ENCODE data around the gene SLCO4A1.

The SLCO4A1 gene

GRCh38 chr20:62706857-62707256 lies 64.6 kb downstream of the SLCO4A1 start:
- Histone ChIP-seq H3K4me3 (ENCODE audit: low read depth, low read length) (no peak overlapping the region), H3K36me3 (no peaks in the 10 kb centered on the region), H3K9me3 (no peaks in the 10 kb centered on the region), H3K27me3 (peaks cover 41% of the 10 kb centered on the region), H3K4me1 (peaks cover 14% of the 10 kb centered on the region)
- TF ChIP-seq, protein P1, sequence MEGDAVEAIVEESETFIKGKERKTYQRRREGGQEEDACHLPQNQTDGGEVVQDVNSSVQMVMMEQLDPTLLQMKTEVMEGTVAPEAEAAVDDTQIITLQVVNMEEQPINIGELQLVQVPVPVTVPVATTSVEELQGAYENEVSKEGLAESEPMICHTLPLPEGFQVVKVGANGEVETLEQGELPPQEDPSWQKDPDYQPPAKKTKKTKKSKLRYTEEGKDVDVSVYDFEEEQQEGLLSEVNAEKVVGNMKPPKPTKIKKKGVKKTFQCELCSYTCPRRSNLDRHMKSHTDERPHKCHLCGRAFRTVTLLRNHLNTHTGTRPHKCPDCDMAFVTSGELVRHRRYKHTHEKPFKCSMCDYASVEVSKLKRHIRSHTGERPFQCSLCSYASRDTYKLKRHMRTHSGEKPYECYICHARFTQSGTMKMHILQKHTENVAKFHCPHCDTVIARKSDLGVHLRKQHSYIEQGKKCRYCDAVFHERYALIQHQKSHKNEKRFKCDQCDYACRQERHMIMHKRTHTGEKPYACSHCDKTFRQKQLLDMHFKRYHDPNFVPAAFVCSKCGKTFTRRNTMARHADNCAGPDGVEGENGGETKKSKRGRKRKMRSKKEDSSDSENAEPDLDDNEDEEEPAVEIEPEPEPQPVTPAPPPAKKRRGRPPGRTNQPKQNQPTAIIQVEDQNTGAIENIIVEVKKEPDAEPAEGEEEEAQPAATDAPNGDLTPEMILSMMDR (IDR thresholded peaks at IDR 0.05; ENCODE audit: low read depth, low read length), result no peak
- DNase-seq, result no peak

- no peak for DNase-seq
- Histone ChIP-seq H3K36me3 (no peaks in the 10 kb centered on the region), H3K4me1 (peaks cover 14% of the 10 kb centered on the region), H3K27me3 (peaks cover 42% of the 10 kb centered on the region), H3K9me3 (no peaks in the 10 kb centered on the region), H3K4me3 (ENCODE audit: low read depth, low read length) (no peak overlapping the region)
- TF ChIP-seq, protein P1 (IDR thresholded peaks at IDR 0.05; ENCODE audit: low read depth, low read length), result no peak
These were observed 65.1 kb downstream of the SLCO4A1 start for GRCh38 chr20:62707276-62707920.

DNA sequence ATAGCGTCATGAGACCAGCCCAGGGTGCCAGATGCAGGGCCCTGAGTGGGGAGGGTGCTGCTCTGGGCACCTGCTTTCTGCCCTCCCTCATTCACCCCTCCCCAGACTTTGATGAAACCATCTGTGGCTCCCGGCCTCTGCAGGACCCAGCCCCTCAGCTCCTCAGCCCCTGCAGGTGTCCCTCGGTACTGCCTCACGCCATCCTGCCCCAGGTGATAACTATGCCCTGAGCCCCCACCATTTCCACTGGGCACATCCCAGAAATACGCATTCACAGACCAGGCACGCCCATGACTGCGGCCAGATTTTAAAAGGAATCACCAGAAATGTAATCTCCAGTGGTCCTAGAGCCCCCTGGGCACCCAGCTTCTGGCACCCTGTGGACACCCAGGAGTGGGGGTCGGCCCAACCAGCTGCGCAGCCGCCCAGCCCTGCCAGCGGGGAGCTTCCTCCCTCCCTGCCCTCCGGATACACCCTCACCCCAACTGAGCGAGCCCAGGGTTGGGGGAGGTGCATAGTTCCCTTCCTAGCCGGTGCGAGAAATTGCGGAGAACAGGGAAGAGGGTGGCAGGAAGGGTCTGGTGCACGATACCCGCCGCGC lies 65.7 kb downstream of the SLCO4A1 start:
- H3K9me3 ChIP-seq, result no peaks in the 10 kb centered on the region
- H3K27me3 ChIP-seq, result peaks cover 42% of the 10 kb centered on the region
- TF ChIP-seq, protein P1 (IDR thresholded peaks at IDR 0.05; ENCODE audit: low read depth, low read length), result peak; percentile 48
- H3K4me1 ChIP-seq, result peaks cover 13% of the 10 kb centered on the region
- DNase-seq, result peak; percentile 49
- H3K36me3 ChIP-seq, result no peaks in the 10 kb centered on the region
- no peak overlapping the region for H3K4me3 ChIP-seq (ENCODE audit: low read depth, low read length)

DNA sequence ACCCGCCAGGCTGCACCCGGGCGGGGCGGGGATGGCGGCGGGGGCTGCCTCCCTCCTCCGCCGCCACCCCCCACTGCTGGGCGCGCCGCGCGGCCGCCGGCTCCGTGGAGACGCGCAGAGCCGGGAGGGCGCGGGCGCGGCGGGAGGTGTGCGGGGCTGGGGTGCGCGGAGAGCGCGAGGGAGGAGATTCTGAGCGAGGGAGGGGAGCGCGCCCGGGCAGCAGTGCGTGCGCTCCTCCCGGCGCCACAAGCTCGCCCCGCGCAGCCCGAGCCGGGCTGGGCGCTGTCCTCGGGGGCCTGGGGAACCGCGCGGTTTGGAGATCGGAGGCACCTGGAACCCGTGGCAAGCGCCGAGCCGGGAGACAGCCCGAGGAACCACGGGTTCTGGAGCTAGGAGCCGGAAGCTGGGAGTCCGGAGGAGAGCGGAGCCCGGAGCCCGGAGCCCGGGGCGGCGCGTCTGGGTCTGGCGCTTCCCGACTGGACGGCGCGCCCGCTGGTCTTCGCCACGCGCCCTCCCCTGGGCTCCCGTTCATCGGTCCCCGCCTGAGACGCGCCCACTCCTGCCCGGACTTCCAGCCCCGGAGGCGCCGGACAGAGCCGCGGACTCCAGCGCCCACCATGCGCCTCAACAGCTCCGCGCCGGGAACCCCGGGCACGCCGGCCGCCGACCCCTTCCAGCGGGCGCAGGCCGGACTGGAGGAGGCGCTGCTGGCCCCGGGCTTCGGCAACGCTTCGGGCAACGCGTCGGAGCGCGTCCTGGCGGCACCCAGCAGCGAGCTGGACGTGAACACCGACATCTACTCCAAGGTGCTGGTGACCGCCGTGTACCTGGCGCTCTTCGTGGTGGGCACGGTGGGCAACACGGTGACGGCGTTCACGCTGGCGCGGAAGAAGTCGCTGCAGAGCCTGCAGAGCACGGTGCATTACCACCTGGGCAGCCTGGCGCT lies 66.6 kb downstream of the SLCO4A1 start, which contains the start of gene NTSR1:
TSS of gene NTSR1 (plus strand) at position 246 of the 946 bp plus-strand sequence. CDS start at position 618, 372 bp downstream.
- Histone ChIP-seq H3K36me3 (no peaks in the 10 kb centered on the region), H3K9me3 (no peaks in the 10 kb centered on the region), H3K27me3 (peaks cover 42% of the 10 kb centered on the region), H3K4me3 (ENCODE audit: low read depth, low read length) (no peak within 1 kb of the TSS), H3K4me1 (peaks cover 5% of the 10 kb centered on the region)
- TF ChIP-seq, protein P1 (IDR thresholded peaks at IDR 0.05; ENCODE audit: low read depth, low read length), result no peak
- DNase-seq, result no peak

DNA sequence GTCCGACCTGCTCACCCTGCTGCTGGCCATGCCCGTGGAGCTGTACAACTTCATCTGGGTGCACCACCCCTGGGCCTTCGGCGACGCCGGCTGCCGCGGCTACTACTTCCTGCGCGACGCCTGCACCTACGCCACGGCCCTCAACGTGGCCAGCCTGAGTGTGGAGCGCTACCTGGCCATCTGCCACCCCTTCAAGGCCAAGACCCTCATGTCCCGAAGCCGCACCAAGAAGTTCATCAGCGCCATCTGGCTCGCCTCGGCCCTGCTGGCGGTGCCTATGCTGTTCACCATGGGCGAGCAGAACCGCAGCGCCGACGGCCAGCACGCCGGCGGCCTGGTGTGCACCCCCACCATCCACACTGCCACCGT lies 67.2 kb downstream of the SLCO4A1 start:
- DNase-seq, result no peak
- Histone ChIP-seq H3K9me3 (no peaks in the 10 kb centered on the region), H3K27me3 (peaks cover 42% of the 10 kb centered on the region), H3K36me3 (no peaks in the 10 kb centered on the region), H3K4me1 (no peaks in the 10 kb centered on the region), H3K4me3 (ENCODE audit: low read depth, low read length) (no peak overlapping the region)
- TF ChIP-seq, protein P1 (IDR thresholded peaks at IDR 0.05; ENCODE audit: low read depth, low read length), result no peak
